Peyer's patch (tissue), 4 donors: ENCODE results near the gene SFXN3. TPM values are rescaled to one million over a fixed set of nuclear protein-coding genes. Genes with fewer than 3 reads are reported as not detected.

Source experiments
- DNase-seq, 3 donors: peaks; one replicate each; pipeline ENCODE4 v3.0.0-alpha.2; 2017 to 2019
- H3K27ac ChIP-seq, 4 donors: fragments of 200-600 bp; sonication (generic); one replicate each; pipeline ENCODE4 v1.5.1; 2016 to 2019
- H3K27me3 ChIP-seq, 2 donors: fragments of 200-600 bp; sonication (generic); one replicate each; pipeline ENCODE4 v1.5.1; 2019
- H3K36me3 ChIP-seq, 3 donors: fragments of 200-600 bp; sonication (generic); one replicate each; pipeline ENCODE4 v1.5.1; 2016 to 2019
- H3K4me1 ChIP-seq, 4 donors: fragments of 200-600 bp; sonication (generic); one replicate each; pipeline ENCODE4 v1.5.1; 2016 to 2019
- H3K4me3 ChIP-seq, 4 donors: fragments of 200-600 bp; sonication (generic); 1 replicate in 3 of 4; 2 replicates in 1 of 4; pipeline ENCODE4 v1.5.1; 2016 to 2019; ENCODE audit warnings: mild to moderate bottlenecking in 1 of 4
- H3K9me3 ChIP-seq, 4 donors: fragments of 200-600 bp; sonication (generic); one replicate each; pipeline ENCODE4 v1.5.1; 2016 to 2019; ENCODE audit warnings: mild to moderate bottlenecking in 1 of 4
- POLR2A ChIP-seq, 2 donors: fragments of 450-650 bp; IDR thresholded peaks; one replicate each; pipeline ENCODE4 v1.5.1; 2017; ENCODE audit warnings: antibody characterized with exemption in 2 of 2, mild to moderate bottlenecking in 2 of 2, moderate library complexity in 2 of 2
- total RNA-seq, 4 donors: library from RNA; depleted of rRNA; stranded (reverse); fragments of >200 nt; gene quantifications; one replicate each; pipeline ENCODE4 v1.1.0, GENCODE V29; 2016
- TF ChIP-seq, protein P1 (sequence below), 6 experiments: fragments of 450-650 bp in 4 of 6; fragments of 200-600 bp in 2 of 6; sonication (generic) in 1 of 6; IDR thresholded peaks; one replicate each; pipeline ENCODE4 v1.5.1; 2017 to 2019; ENCODE audit warnings: antibody characterized with exemption in 6 of 6, mild to moderate bottlenecking in 3 of 6, moderate library complexity in 1 of 6

Gene SFXN3
- total RNA-seq, 4 donors from 2014 or later, result 165 to 772 (median 494) TPM

DNA sequence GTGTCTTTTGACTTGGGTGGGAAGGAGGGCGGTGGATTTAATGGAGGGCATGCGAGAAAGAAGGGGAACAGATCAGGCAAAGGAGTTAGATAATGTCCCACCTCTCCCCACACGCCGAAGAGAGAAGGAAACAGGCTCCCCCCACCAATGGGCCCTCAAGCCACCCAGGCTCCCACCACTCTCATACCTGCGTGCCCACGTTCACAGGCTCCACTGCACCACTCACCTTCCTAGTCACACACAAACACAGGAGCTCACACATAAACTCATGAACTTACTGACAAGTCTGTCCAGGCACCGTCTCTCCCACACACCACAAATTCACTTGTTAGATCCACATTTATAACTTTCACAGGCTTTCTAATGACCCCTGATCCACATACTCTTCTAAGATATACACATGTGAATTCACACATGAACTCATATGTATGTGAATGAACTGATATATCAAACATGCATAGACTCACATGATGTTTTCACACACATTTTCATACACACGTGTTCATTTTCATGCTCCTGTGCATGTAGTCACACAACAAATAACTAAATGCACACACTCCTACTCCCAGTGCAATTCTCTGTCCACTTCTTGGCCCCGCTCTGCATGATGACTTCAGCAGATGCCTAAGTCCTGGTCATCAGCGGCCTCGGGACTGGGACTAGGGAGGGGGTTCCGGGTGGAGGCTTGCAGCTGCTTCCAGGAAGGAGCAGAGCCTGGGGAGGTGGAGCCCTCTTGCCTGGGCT is 29.9 kb upstream of the SFXN3 start:
- peak overlapping the region; percentile 95 to 100 (median 96) for H3K27ac ChIP-seq
- peak overlapping the region in 2 of 4 donors; percentile 81 to 96 for H3K4me3 ChIP-seq
- peaks cover 0 to 44% (median 13%) of the 10 kb centered on the region in 4 donors for H3K4me1 ChIP-seq

DNA sequence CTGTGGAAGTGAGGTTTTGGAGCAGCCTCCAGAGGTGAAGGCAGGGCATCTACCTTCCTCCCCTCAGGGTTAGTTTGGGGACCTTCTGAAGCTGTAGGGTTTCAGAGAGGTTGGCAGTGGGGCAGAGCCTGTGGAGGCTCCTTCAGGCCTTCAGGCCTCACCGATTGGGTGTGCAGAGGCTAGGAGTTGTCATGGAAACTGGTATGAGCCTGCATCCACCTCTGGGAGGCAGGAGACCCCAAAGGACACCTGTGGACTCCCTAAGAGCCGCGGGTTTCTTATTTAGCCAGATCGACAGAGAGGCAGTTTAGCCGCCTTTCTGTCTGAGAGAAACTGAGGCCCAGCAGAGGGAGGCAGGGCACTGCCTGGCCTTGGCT is 29.4 kb upstream of the SFXN3 start:
- Histone ChIP-seq H3K4me3 (peak overlapping the region in 2 of 4 donors; percentile 10 to 15), H3K36me3 (peaks cover 0 to 34% (median 0%) of the 10 kb centered on the region in 3 donors), H3K4me1 (peaks cover 0 to 39% (median 8%) of the 10 kb centered on the region in 4 donors)

More for the DNA sequence above, 29.9 kb upstream of the SFXN3 start:
- peak; percentile 37 to 86 (median 67) for DNase-seq
- TF ChIP-seq, protein P1, sequence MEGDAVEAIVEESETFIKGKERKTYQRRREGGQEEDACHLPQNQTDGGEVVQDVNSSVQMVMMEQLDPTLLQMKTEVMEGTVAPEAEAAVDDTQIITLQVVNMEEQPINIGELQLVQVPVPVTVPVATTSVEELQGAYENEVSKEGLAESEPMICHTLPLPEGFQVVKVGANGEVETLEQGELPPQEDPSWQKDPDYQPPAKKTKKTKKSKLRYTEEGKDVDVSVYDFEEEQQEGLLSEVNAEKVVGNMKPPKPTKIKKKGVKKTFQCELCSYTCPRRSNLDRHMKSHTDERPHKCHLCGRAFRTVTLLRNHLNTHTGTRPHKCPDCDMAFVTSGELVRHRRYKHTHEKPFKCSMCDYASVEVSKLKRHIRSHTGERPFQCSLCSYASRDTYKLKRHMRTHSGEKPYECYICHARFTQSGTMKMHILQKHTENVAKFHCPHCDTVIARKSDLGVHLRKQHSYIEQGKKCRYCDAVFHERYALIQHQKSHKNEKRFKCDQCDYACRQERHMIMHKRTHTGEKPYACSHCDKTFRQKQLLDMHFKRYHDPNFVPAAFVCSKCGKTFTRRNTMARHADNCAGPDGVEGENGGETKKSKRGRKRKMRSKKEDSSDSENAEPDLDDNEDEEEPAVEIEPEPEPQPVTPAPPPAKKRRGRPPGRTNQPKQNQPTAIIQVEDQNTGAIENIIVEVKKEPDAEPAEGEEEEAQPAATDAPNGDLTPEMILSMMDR (IDR thresholded peaks at IDR 0.05), result no peak
- TF ChIP-seq POLR2A (IDR thresholded peaks at IDR 0.05), result peak in 1 of 2 donors; percentile 53
- peaks cover 0 to 28% (median 0%) of the 10 kb centered on the region in 3 donors for H3K36me3 ChIP-seq
- H3K9me3 ChIP-seq, result no peaks in the 10 kb centered on the region
- no peaks in the 10 kb centered on the region for H3K27me3 ChIP-seq

DNA sequence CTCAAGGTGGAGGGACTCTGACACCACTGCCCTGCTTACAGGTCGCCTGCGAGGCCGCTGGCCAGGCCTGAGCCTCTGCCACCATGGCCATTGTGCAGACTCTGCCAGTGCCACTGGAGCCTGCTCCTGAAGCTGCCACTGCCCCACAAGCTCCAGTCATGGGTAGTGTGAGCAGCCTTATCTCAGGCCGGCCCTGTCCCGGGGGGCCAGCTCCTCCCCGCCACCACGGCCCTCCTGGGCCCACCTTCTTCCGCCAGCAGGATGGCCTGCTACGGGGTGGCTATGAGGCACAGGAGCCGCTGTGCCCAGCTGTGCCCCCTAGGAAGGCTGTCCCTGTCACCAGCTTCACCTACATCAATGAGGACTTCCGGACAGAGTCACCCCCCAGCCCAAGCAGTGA is 28.6 kb upstream of the SFXN3 start:
- TF ChIP-seq, protein P1 (IDR thresholded peaks at IDR 0.05), result no peak
- TF ChIP-seq POLR2A (IDR thresholded peaks at IDR 0.05), result no peak
- Histone ChIP-seq H3K4me3 (no peak overlapping the region), H3K9me3 (no peaks in the 10 kb centered on the region), H3K4me1 (peaks cover 0 to 45% (median 8%) of the 10 kb centered on the region in 4 donors), H3K27me3 (no peaks in the 10 kb centered on the region), H3K27ac (peak overlapping the region in 3 of 4 donors; percentile 65 to 100 (median 95)), H3K36me3 (peaks cover 0 to 40% (median 0%) of the 10 kb centered on the region in 3 donors)
- DNase-seq, result no peak

More for the DNA sequence above, 29.4 kb upstream of the SFXN3 start:
- DNase-seq, result no peak
- Histone ChIP-seq H3K9me3 (no peaks in the 10 kb centered on the region), H3K27me3 (no peaks in the 10 kb centered on the region), H3K27ac (peak overlapping the region; percentile 65 to 100 (median 96))
- no peak for TF ChIP-seq POLR2A (IDR thresholded peaks at IDR 0.05)
- TF ChIP-seq, protein P1 (IDR thresholded peaks at IDR 0.05), result no peak

DNA sequence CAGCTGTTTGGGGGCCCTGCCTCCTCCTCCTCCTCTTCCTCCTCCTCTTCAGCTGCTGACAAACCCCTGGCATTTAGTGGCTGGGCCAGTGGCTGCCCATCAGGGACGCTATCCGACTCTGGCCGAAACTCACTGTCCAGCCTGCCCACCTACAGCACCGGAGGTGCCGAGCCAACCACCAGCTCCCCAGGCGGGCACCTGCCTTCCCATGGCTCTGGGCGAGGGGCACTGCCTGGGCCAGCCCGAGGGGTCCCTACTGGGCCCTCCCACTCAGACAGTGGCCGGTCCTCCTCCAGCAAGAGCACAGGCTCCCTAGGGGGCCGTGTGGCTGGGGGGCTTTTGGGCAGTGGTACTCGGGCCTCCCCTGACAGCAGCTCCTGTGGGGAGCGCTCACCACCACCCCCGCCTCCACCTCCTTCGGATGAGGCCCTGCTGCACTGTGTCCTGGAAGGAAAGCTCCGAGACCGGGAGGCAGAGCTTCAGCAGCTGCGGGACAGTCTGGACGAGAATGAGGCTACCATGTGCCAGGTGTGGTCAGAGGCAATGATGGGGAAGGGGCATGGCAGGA is 27.3 kb upstream of the SFXN3 start:
- no peak for TF ChIP-seq POLR2A (IDR thresholded peaks at IDR 0.05)
- TF ChIP-seq, protein P1 (IDR thresholded peaks at IDR 0.05), result no peak
- H3K9me3 ChIP-seq, result no peaks in the 10 kb centered on the region
- peaks cover 0 to 41% (median 0%) of the 10 kb centered on the region in 3 donors for H3K36me3 ChIP-seq
- no peaks in the 10 kb centered on the region for H3K27me3 ChIP-seq
- no peak overlapping the region for H3K27ac ChIP-seq
- peaks cover 0 to 45% (median 5%) of the 10 kb centered on the region in 4 donors for H3K4me1 ChIP-seq
- no peak for DNase-seq
- H3K4me3 ChIP-seq, result no peak overlapping the region

DNA sequence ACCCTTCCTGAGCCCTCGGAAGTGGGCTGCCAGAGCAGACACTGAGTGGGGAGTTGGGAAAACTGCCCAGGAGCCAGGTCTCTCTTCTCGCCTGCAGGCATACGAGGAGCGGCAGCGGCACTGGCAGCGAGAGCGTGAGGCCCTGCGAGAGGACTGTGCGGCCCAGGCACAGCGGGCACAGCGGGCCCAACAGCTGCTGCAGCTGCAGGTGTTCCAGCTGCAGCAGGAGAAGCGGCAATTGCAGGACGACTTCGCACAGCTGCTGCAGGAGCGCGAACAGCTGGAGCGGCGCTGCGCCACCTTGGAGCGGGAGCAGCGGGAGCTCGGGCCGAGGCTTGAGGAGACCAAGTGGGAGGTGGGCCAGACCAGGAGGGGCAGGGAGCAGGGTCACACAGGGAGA is 25.7 kb upstream of the SFXN3 start:
- Histone ChIP-seq H3K27ac (no peak overlapping the region), H3K27me3 (no peaks in the 10 kb centered on the region), H3K4me3 (no peak overlapping the region), H3K4me1 (peaks cover 0 to 40% (median under 1%) of the 10 kb centered on the region in 4 donors), H3K36me3 (peaks cover 0 to 41% (median 0%) of the 10 kb centered on the region in 3 donors), H3K9me3 (no peaks in the 10 kb centered on the region)
- no peak for DNase-seq
- TF ChIP-seq POLR2A (IDR thresholded peaks at IDR 0.05), result no peak
- TF ChIP-seq, protein P1 (IDR thresholded peaks at IDR 0.05), result no peak
